IPS-18c (cell line): ENCODE measurements around the gene CTCFL.

ENCODE experiments used
- H3K4me3 ChIP-seq: 2 replicates; pipeline ENCODE4 v1.7.0; 2013; ENCODE audit warnings: low read depth, mild to moderate bottlenecking, low read length, moderate library complexity; ENCODE audit not compliant: insufficient read depth
- H3K9me3 ChIP-seq: one replicate; pipeline ENCODE4 v1.6.1; 2013; ENCODE audit warnings: mild to moderate bottlenecking, low read length, moderate library complexity; ENCODE audit not compliant: control insufficient read depth, insufficient read depth

Gene CTCFL

GRCh38 chr20:57545927-57546662 is 21.2 kb upstream of the CTCFL start:
- Histone ChIP-seq H3K4me3 (no peak overlapping the region), H3K9me3 (no peaks in the 10 kb centered on the region)

DNA sequence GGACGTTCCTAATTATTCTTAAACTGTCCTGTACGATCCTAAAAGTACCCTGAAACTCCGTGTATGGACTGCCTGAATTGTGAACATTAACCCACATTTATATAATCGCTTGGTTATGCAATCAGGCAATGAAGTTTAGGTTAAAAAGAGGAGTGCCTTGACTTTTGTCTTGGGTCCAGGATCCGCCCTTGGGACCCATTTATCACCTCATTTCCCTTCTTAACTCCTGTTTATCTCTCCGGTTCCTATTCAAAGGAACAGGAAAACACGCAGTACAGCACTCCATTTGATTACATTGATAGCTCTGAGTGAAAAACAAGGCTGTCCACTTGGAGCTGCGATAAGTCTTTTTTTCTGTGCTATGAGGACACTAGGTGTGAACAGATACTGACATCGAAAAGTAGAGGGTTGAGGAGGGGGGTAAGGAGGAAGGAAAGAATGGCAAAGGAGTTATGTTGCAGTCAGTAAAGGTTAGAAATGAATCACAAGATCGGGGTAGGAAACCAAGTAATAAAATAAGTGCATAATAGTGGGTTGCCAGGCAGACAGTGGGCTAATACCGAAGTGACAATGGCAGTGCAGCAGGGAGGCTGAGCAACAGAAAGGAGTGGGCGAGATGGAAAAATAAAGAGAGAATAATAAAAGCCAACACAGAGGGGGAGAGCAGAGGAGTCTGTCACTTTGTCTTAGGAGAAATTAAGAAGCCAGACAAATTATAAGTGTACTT is 20.1 kb upstream of the CTCFL start:
- Histone ChIP-seq H3K9me3 (no peaks in the 10 kb centered on the region), H3K4me3 (no peak overlapping the region)

GRCh38 chr20:57543754-57544153 is 18.8 kb upstream of the CTCFL start:
- Histone ChIP-seq H3K9me3 (no peaks in the 10 kb centered on the region), H3K4me3 (no peak overlapping the region)

GRCh38 chr20:57540890-57541580 is 16.1 kb upstream of the CTCFL start:
- Histone ChIP-seq H3K9me3 (no peaks in the 10 kb centered on the region), H3K4me3 (no peak overlapping the region)

DNA sequence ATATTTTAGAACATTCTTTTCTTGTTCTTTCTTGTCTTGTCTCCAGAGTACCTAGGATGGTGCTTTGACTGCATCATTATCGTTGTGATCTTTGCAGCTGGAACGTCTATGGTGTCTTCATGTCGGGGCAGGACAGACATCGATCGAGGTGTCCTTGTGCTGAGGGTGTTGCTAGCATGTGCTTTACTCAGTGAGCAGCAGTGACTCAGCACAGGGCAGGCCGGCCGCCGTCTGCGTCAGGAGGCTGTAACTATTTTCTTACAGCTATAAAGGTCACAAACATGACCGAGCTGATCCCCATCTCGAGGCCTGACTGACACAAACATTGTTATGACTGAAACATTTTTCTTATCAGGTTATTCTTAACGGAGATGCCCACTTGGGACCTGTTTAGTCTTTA is 14.9 kb upstream of the CTCFL start:
- Histone ChIP-seq H3K4me3 (no peak overlapping the region), H3K9me3 (no peaks in the 10 kb centered on the region)

- peaks cover 4% of the 10 kb centered on the region for H3K9me3 ChIP-seq
- H3K4me3 ChIP-seq, result no peak overlapping the region
Observed at GRCh38 chr20:57537822-57538221, 12.9 kb upstream of the CTCFL start.

DNA sequence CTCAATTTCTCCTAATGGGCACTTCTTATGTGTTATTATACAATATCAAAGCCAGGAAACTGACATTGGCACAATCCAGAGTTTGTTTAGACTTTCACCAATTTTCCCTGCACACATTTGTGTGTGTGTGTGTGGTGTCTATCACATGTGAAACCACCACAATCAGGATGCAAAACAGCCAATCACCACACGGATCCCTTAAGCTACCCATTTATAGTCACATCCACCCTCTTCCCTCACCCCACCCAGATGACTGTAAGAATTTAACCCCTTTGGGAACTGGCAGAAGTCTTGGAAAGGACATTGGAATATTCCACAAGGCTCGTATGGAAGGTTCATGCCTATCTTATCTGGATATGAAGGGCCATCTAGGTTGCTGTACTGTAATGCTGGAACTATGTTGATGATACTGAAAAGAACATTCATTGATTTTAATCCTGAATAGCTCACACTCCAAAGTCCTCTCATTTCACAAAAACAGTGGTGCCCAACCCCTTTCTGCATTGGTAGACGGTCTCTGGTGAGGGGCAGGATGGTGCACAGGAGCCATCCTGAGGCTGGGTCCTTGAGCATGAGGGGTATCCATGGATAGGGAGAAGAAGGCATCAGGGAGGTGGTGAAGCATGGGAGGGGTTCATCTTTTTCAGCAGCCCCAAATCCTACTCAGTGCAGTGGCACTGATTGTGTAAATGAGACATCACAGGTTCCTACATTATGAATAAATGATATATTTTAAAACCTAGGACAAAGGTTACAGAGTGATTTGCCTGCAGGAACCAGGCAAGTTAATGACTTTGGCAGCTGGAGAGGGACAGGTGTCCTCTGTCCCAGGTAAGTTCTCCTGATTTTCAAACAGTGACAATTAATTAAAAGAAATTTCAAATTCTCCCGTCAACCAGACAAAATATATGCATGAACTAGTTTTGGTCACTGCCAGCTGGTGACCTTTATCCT is 12.1 kb upstream of the CTCFL start:
- Histone ChIP-seq H3K9me3 (peaks cover 4% of the 10 kb centered on the region), H3K4me3 (no peak overlapping the region; the same call in 1 of the 2 replicates)

DNA sequence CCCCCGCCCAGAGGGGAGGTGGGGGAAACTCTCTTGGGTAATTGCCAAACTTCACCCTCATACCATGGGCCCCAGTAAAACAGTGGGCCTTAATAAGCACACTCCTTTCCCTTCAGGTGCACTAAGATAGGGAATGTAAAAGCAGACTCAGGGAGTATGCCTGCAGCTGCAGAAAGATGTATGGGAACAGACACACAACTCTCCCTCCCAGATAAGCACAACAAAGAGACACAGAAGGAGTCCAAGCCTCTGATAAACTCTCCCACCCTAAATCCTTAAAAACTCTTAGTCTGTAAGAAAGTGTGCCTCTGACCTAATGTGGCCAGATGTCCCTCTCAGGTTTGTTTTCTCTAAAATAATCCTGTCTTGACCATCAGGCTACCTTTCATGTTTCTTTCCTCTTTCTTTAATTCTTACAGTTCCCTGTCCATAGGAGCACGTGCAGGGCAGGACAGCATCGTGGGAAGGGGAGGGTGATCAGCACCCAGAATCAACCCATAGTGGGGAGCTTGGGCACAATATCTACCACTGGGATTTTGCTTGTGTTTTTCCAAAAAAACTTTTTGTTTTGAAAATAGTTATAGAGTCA is 11.3 kb upstream of the CTCFL start:
- Histone ChIP-seq H3K4me3 (no peak overlapping the region), H3K9me3 (peaks cover 4% of the 10 kb centered on the region)

GRCh38 chr20:57535297-57535696 is 10.4 kb upstream of the CTCFL start:
- Histone ChIP-seq H3K4me3 (no peak overlapping the region), H3K9me3 (peaks cover 4% of the 10 kb centered on the region)

DNA sequence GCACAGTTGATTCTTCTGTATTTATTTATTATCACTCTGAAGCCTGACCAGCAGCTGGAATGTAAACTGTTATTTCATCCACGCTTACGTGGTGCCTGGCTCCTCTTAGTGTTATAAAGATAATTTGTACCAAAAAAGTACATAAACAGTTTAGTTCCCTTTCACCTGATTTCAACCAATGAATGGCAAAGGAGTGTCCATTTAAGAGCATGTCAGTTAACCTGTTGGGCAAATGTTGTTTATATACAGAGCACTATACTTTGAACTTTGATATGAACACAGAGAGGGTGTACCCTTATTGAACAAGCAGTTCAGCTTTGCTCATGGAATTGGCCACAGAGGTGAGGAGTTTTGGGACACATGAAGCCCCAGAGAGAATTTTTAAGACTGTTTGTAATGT is 7.2 kb upstream of the CTCFL start:
- Histone ChIP-seq H3K9me3 (peaks cover 4% of the 10 kb centered on the region), H3K4me3 (no peak overlapping the region)

DNA sequence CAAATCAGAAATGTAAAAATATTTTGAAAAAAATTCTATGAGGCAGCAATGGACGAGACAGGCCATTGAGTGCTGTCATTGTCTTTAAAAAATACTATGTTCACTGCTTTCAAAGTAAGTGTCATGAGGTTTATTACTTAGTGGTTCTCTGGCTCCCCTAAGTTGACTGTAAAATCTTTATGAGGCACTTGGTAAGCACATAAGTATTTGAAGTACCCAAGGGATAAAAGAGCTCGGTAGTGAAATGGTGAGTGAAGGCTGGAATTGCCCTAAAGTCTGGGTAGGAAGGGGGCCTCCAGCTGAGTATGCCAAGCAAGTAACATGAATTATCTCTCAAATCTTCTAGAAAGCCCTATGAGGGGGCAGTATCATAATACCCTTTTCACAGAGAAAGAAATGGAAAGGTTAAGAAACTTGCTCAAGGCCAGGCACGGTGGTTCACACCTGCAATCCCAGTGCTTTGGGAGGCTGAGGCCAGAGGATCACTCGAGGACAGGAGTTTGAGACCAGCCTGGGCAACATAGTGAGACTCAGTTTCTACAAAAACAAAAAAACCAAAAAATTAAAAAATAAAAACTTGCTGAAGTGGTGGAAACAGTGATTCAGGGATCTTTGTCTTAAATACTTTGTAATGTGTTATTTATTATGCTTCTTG is 5.5 kb upstream of the CTCFL start:
- no peak overlapping the region for H3K4me3 ChIP-seq
- H3K9me3 ChIP-seq, result peaks cover 4% of the 10 kb centered on the region

DNA sequence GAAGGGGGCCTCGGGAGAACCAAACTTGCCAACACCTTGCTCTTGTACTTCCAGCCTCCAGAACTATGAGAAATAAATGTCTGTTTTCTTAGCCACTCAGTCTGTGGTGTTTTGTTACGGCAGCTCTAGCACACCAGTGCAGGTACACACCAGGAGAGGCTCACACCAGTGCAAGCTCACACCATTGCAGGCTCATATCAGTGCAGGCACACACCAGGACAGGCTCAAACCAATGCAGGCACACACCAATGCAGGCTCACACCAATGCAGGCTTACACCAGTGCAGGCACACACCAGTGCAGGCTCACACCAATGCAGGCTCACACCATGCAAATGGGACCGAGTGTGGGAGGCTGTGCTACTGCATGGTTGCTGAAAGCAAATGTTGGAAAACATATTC is 4.9 kb upstream of the CTCFL start:
- Histone ChIP-seq H3K9me3 (peaks cover 4% of the 10 kb centered on the region), H3K4me3 (no peak overlapping the region)

DNA sequence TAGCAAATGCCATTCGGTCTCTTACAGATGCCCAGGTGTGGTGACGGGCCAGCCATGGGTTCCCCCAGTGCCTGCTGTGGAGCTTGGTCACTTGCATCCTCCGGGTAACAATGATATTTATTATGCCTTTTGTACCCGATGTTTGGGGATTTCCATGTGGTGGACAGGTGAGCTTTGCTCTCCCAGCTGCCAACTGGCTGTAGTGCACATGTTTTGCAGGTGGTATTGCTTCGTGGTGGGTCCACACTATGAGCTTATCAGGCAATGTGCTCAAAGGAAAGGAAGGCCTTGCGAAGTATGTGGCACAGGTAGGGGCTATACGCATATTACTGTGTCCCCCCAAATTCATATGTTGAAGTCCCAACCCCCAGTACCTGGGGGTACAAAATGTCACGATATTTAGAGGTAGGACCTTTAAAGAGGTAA is 4.2 kb upstream of the CTCFL start:
- peaks cover 4% of the 10 kb centered on the region for H3K9me3 ChIP-seq
- no peak overlapping the region for H3K4me3 ChIP-seq

DNA sequence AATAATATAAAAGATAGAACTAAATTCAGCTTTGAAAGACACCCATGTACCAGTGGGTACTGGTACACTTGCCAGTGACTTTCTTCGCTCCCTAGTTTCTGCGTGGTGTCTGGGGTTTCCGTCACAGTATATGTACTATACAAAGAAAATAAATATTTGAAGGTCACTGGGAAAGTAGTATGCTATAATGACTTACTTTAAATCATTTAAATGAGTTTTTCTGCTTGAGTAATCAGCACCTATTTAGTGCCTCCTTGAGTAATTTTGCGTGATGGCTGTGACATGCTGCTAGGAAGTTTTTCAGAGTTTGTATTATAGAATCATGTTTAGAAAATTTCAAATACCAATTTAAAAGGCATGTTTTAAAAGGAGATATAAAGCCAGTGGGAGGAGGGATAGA is 3.2 kb upstream of the CTCFL start:
- no peak overlapping the region for H3K4me3 ChIP-seq
- H3K9me3 ChIP-seq, result no peaks in the 10 kb centered on the region

DNA sequence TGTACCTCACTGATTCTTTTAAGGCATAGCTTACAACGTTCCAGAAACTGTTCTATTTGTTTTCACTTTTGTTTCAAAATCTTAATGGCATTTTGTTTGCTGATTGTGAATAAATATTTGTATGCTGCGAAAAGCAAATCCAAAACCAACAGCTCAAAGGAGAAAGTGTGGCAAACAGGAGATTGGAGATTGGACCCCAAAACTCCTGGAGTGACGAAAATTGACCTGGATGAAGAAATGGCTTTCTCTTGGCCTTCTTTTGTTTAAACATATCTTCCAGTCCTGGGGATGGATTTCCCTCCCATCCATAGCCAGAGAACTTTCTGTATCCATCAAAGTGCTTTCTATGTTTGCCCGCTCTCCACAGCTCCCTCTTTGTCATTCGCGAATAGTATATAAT is 2.8 kb upstream of the CTCFL start:
- Histone ChIP-seq H3K9me3 (no peaks in the 10 kb centered on the region), H3K4me3 (no peak overlapping the region)

DNA sequence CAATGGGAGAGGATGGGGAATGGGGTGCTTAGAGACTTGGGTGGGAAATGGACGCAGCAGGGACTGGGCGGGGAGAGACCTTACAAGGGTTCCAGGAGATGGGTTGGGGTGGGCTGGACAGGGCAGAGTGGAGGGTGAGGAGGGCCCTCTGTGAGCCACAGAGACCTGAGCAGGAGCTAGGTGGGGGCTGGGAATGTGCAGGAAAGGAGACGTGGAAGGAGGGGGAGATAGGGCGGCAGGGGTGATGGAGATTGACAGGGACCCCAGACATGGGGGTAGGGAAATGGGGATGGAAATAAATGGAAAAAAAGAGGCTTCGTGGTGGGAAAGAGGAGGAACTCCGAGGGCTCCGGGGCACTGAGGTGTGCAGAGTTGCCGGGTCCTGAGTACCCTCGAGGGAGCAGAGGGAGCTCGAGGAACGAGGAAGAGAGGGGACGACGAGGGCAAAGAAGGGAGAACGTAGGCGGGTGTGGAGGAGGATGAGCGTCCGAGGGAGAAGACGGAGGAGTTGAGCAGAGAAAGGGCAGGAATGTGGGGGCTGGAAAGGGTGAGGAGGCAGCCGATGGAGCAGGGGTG is 2.0 kb upstream of the CTCFL start:
- H3K9me3 ChIP-seq, result no peaks in the 10 kb centered on the region
- no peak overlapping the region for H3K4me3 ChIP-seq
